CD4-positive, alpha-beta T cell treated with Interferon gamma for 1 hour (primary cell): ENCODE data around the gene GAS7.

ENCODE experiments used
- DNase-seq: peaks from one replicate; pipeline ENCODE4 v3.0.0-alpha.2; 2020

GAS7 gene

DNA sequence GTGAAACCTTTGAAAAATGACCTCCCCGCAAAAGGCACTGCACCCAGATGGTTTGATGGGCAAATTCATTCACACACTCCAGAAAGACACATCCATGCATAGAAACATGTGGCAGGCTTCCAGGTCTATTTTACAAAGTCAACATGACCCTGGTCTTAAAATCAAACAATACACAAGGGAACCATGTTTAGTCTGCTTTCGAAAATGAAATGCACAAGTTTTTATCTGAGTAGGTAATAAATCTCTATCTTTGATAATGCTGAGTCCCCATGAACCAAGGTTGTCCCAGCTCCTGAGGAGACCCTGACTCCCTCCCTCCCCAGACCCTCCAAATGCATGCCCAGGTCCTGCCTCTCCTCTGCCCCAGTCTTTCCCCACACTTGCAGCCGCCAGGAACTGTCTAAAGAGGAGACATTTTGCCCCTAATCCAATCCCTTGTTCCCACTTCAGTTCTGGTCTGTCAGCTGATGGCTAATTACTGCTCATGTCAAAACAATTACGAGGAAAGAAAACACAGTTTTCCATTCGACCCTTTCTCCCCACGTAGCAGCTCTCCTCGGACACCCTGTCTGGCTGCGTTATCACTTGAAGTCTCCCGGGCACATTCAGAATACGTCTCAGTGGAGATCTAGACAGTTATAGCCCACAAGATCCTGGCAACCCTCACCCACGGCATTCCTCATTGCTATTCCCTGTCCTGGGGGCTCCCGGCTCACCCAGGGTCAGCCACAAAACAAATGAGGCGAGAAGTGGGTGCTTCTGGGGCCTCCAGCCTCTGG, 224.5 kb downstream of the GAS7 start:
- DNase-seq = no peak

DNA sequence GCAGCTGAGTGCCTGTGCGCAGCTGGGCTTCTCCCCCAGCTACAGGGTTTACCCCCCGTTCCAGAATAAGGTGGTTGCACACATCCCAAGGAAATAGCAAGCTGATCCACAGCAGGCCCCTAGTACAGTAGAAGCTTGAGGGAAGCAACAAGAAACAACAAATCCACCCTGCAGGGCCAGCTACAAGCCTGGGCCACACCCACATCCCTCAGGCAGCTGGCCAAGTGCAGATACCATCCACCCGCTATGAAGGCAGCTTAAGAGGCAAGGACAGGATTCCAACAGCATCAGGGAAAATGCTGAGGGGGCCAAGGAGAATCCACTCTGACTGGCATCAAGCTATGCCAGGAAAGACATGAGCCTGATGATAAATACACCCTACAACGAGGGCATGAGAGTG, 226.4 kb downstream of the GAS7 start:
- DNase-seq = no peak

GRCh38 chr17:9969301-9969935, 229.0 kb downstream of the GAS7 start:
- DNase-seq = no peak

DNA sequence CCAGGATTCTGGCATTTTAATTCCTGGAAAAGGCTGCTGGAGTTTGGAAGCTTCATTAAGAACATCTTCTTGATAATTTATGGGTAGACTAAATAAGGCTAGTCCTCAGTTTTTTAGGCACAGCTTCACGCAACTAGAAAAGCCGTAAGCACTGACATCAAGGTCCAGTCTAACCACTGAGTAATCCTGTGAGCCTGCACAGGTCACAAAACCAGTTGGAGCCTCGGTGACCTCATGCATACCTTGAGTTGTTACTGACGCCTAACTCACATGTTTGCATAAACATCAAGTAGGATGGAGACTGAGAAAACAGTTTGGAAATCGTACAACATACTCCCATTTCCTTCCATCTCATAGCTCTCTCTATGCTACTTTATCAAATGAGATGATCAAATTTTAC, 229.5 kb downstream of the GAS7 start:
- no peak for DNase-seq

DNA sequence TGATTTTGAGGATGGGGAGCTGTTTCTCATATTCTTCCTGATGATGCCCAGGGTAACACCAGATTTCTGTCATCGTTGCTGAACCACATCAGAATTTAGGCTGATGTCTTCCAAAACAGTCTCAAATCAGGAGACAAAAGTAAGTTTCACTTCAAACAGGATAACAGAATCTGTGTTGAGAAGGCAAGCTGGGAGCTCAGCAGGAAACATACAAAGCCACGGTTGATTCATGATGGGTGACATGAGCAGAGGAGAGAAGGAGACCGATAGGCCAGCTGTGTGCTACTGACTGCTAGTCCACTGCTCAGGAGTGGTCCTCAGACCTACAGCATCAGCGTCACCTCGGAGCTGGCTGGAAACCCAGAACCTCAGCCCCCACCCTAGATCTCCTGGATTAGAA, 230.4 kb downstream of the GAS7 start:
- DNase-seq = no peak

DNA sequence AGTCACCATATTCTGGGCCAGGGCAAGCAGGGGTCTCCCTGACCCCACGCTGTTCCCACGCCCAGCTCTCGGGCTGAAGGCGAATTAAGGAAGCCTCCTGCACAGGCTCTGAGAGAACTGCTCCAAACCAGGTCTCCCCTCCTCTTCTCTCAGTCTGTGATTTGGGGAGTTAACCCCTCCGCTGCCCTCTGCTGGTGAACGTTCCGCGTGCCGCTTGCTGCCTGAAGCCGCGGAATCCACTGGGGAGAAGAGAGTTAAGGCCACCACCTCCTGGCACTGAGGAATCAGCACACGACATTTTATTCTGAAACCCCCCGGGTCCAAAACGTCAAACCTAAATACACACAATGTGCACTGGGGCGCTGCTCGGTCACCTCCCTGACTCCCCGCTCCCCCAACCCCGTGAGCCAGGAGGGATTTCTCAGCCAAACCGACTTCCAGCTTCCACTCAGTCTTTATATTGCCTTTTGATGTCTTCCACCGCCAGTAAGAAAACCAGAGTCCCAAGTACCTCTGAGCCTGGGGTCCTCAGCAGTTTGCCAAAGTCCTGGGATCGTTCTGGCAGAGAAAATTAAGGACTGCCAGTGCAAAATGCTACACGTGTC, 238.9 kb downstream of the GAS7 start:
- DNase-seq = no peak

GRCh38 chr17:9958586-9959281, 239.7 kb downstream of the GAS7 start:
- peak; percentile 27 for DNase-seq

GRCh38 chr17:9957244-9957643, 241.2 kb downstream of the GAS7 start:
- no peak for DNase-seq

- no peak for DNase-seq
Observed at GRCh38 chr17:9956474-9957131, 241.8 kb downstream of the GAS7 start.

DNA sequence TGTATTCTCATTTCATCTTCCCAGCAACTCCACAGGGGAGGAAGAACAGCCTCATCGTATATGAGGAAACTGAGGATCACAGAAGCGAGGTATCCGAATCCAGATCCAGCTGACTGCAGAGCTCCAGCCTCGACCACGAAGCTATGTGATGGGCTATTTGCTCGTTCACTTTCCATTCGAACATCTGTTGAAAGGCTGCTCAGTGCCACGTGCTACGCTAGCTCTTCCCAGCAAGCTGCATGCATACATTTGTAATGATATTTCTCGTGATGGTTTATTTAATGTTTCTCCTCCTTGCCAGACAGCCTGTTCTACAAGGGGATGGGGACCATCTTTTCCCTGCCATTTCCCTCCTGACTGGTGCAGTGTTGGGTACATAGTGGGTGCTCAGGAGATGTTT, 244.9 kb downstream of the GAS7 start:
- no peak for DNase-seq

GRCh38 chr17:9951803-9952202, 246.6 kb downstream of the GAS7 start:
- no peak for DNase-seq

DNA sequence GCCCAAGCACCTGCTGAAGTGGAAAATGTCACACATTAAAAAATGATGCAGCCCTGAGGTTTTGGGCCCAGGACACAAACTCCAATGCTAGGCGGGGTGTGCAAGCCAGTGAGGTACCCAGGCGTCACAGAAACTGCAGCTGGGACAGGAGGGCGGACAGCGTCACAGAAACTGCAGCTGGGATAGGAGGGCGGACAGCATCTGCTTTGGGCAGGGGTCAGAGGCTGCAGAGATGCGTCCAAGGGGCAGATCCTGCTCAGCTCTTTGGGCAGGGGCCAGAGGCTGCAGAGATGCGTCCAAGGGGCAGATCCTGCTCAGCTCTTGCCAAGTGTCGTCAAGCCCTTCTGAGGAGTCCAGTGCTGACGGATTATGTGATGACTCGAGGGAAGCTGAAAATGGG, 249.5 kb downstream of the GAS7 start:
- no peak for DNase-seq

GRCh38 chr17:9944704-9945103, 253.7 kb downstream of the GAS7 start:
- no peak for DNase-seq

DNA sequence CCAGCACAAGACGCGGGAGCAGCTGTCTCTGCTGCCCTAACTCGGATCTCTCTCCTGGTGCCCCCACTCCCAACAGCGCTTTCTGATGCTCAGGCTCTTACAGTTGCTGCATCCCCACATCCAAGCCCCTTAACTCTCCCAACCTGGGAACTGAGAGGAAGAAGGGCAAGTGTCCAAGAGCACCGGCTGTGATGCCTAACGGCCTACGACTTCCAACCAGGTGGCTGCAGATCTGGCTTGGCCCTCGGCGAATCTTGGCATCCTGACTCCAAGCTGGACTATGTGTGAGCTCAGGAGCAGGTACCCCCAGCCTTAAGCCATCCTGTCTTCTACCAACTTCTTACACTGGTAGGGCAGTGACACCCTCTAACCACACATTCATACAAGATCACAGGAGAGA, 255.1 kb downstream of the GAS7 start:
- no peak for DNase-seq

GRCh38 chr17:9942885-9943284, 255.5 kb downstream of the GAS7 start:
- DNase-seq = no peak

- DNase-seq = no peak
Observed at GRCh38 chr17:9941305-9941704, 257.1 kb downstream of the GAS7 start.

DNA sequence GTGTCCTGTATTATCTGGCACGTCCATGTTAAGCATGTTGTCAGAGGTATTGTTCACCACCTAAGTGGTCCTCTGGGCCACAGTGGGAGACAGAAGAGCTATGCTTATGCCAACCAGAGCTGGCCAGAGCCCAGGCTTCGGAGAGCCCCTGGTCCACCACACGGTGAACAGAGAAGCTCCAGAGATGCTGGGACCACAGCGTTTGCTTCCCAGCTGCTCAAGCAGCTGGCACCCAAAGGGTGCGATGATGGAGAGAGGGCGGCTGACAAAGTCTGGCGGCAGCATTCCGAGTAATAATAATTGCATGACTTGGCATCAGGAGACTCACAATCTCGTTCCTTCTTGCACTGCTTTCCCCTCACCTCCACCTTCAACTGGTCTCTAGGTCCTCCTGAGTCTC, 257.6 kb downstream of the GAS7 start:
- no peak for DNase-seq

- no peak for DNase-seq
Observed at GRCh38 chr17:9938764-9939163, 259.6 kb downstream of the GAS7 start.

DNA sequence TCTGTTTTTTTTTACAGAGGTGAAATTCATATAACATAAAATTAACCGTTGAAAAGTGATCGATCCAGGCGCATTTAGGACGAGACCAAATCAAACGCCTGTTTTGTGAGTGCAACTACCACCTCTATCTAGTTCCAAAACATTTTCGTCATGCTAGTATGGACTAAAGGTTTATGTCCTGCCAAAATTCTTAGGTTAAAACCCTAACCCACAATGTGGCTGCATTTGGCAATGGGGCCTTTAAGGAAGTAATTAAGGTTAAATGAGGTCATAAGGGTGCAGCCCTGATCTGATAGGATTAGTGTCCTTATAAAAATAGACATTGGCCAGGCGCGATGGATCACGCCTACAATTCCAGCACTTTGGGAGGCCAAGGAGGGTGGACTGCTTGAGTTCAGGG, 260.5 kb downstream of the GAS7 start:
- no peak for DNase-seq

GRCh38 chr17:9937241-9937761, 261.1 kb downstream of the GAS7 start:
- DNase-seq = no peak

GRCh38 chr17:9936095-9936494, 262.3 kb downstream of the GAS7 start:
- DNase-seq = no peak

DNA sequence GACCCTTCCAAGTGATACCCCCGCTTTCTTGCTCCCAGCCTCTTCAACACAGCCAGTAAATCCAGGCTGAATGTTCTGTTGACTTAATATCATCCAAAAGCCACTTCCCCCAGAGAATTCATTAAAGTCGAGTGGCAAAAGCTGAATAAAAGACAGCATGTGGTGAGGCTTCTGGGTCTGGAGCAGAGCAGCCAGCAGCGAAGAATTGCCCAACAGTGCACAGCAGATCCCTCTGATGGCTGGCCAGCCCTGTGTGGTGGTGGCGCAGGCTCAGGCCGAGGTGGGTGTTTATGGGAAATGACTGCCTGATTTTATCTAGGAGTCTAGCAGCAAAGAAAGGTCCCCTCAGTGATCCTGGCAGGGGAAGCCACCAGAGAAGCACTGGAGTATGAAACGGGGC, 263.0 kb downstream of the GAS7 start:
- no peak for DNase-seq

- no peak for DNase-seq
Observed at GRCh38 chr17:9934331-9934730, 264.1 kb downstream of the GAS7 start.
